NCI-H460 (cell line): ENCODE data around the gene SUFU. TPM values are rescaled to one million over a fixed set of nuclear protein-coding genes. Genes with fewer than 3 reads are reported as not detected.
"Not testable (repeated sequence)": the region's sequence is repeated elsewhere in the genome, so short reads cannot be mapped to it uniquely, and the experiment has no call there.

Experiments used
- DNase-seq: peaks from one replicate; pipeline ENCODE4 v3.0.0-alpha.2; 2016; ENCODE audit warnings: low read depth; ENCODE audit errors: extremely low read depth
- total RNA-seq: library from RNA; depleted of rRNA; stranded (reverse); fragments of >200 nt; shearing (Covaris generic); gene quantifications from 2 replicates; pipeline ENCODE4 v1.2.3, GENCODE V29; 2014

The SUFU gene
- total RNA-seq, 1 experiment from 2014 or later: 1.9 TPM

- no peak for DNase-seq
Observed at GRCh38 chr10:102508506-102508905, 4.7 kb downstream of the SUFU start.

- no peak for DNase-seq
Observed at GRCh38 chr10:102509387-102509786, 5.6 kb downstream of the SUFU start.

- DNase-seq: no peak
Observed at GRCh38 chr10:102511583-102512274, 8.0 kb downstream of the SUFU start.

- no peak for DNase-seq
Observed at GRCh38 chr10:102514487-102515311, 10.9 kb downstream of the SUFU start.

GRCh38 chr10:102515724-102516123 lies 12.0 kb downstream of the SUFU start:
- no peak for DNase-seq

- DNase-seq: no peak
Observed at GRCh38 chr10:102517553-102517952, 13.8 kb downstream of the SUFU start.

GRCh38 chr10:102519246-102519825 lies 15.6 kb downstream of the SUFU start:
- no peak for DNase-seq

GRCh38 chr10:102522874-102523249 lies 19.1 kb downstream of the SUFU start:
- no peak for DNase-seq

GRCh38 chr10:102523250-102524029 lies 19.7 kb downstream of the SUFU start:
- DNase-seq: no peak

- no peak for DNase-seq
Observed at GRCh38 chr10:102524746-102525145, 21.0 kb downstream of the SUFU start.

- no peak for DNase-seq
Observed at GRCh38 chr10:102527546-102527945, 23.8 kb downstream of the SUFU start.

- no peak for DNase-seq
Observed at GRCh38 chr10:102534333-102534732, 30.6 kb downstream of the SUFU start.

GRCh38 chr10:102534966-102535365 lies 31.2 kb downstream of the SUFU start:
- not testable (repeated sequence) for DNase-seq

GRCh38 chr10:102535481-102536147 lies 31.8 kb downstream of the SUFU start:
- DNase-seq: no peak

- no peak for DNase-seq
Observed at GRCh38 chr10:102537367-102537766, 33.6 kb downstream of the SUFU start.

GRCh38 chr10:102537948-102538347 lies 34.2 kb downstream of the SUFU start:
- DNase-seq: no peak

GRCh38 chr10:102538811-102539210 lies 35.0 kb downstream of the SUFU start:
- DNase-seq: no peak

- DNase-seq: no peak
Observed at GRCh38 chr10:102540023-102540422, 36.3 kb downstream of the SUFU start.

- no peak for DNase-seq
Observed at GRCh38 chr10:102542800-102543418, 39.1 kb downstream of the SUFU start.

- no peak for DNase-seq
Observed at GRCh38 chr10:102545265-102545871, 41.6 kb downstream of the SUFU start.
